Ammon's horn (tissue), 1 donor: ENCODE data around the gene RAB3GAP2.
"Not testable (repeated sequence)": the region's sequence is repeated elsewhere in the genome, so short reads cannot be mapped to it uniquely, and the experiment has no call there.

Experiments
- DNase-seq: peaks from one replicate; pipeline ENCODE4 v3.0.0-alpha.2; 2016; ENCODE audit warnings: low spot score

RAB3GAP2 gene

GRCh38 chr1:220235462-220235861 is 36.8 kb downstream of the RAB3GAP2 start:
- no peak for DNase-seq

GRCh38 chr1:220233927-220234326 is 38.3 kb downstream of the RAB3GAP2 start:
- DNase-seq = no peak

GRCh38 chr1:220229771-220230170 is 42.5 kb downstream of the RAB3GAP2 start:
- DNase-seq = no peak

- no peak for DNase-seq
These were observed 44.9 kb downstream of the RAB3GAP2 start for GRCh38 chr1:220227393-220227792.

- no peak for DNase-seq
These were observed 45.5 kb downstream of the RAB3GAP2 start for GRCh38 chr1:220226752-220227151.

- DNase-seq = no peak
These were observed 46.3 kb downstream of the RAB3GAP2 start for GRCh38 chr1:220225957-220226356.

- DNase-seq = no peak
These were observed 47.6 kb downstream of the RAB3GAP2 start for GRCh38 chr1:220224611-220225124.

- no peak for DNase-seq
These were observed 48.2 kb downstream of the RAB3GAP2 start for GRCh38 chr1:220224033-220224432.

- DNase-seq = no peak
These were observed 49.3 kb downstream of the RAB3GAP2 start for GRCh38 chr1:220222939-220223338.

- DNase-seq = no peak
These were observed 50.6 kb downstream of the RAB3GAP2 start for GRCh38 chr1:220221670-220222069.

GRCh38 chr1:220221269-220221668 is 51.0 kb downstream of the RAB3GAP2 start:
- DNase-seq = no peak

GRCh38 chr1:220220699-220221040 is 51.6 kb downstream of the RAB3GAP2 start:
- DNase-seq = not testable (repeated sequence)

- no peak for DNase-seq
These were observed 52.2 kb downstream of the RAB3GAP2 start for GRCh38 chr1:220219865-220220698.

GRCh38 chr1:220219136-220219442 is 53.2 kb downstream of the RAB3GAP2 start:
- no peak for DNase-seq

- DNase-seq = peak; percentile 76
These were observed 53.7 kb downstream of the RAB3GAP2 start for GRCh38 chr1:220218397-220219135.

GRCh38 chr1:220217383-220217988 is 54.8 kb downstream of the RAB3GAP2 start:
- DNase-seq = no peak

GRCh38 chr1:220213382-220213983 is 58.8 kb downstream of the RAB3GAP2 start:
- no peak for DNase-seq

- DNase-seq = no peak
These were observed 64.8 kb downstream of the RAB3GAP2 start for GRCh38 chr1:220207411-220207810.

GRCh38 chr1:220204758-220205157 is 67.5 kb downstream of the RAB3GAP2 start:
- DNase-seq = not testable (repeated sequence)

GRCh38 chr1:220203816-220204215 is 68.4 kb downstream of the RAB3GAP2 start:
- no peak for DNase-seq

- DNase-seq = no peak
These were observed 73.9 kb downstream of the RAB3GAP2 start for GRCh38 chr1:220198186-220199005.

- DNase-seq = no peak
These were observed 76.6 kb downstream of the RAB3GAP2 start for GRCh38 chr1:220195701-220196100.
